B cell (primary cell): Measurements from ENCODE around the gene FUOM. TPM values are rescaled to one million over a fixed set of nuclear protein-coding genes. Genes with fewer than 3 reads are reported as not detected.

Source experiments
- ATAC-seq: fragments of 200-7000 bp; cut with Tn5 transposase; one replicate; pipeline ENCODE4 v1.10.0; 2021; ENCODE audit warnings: low read depth, mild to moderate bottlenecking, moderate number of reproducible peaks, moderate library complexity
- CTCF ChIA-PET: fragments of 350-600 bp; sonication (Branson Sonifier 250); formaldehyde crosslinking; loops from one replicate; lab custom pipeline; 2021; ENCODE audit warnings: antibody characterized with exemption, inconsistent platforms; lab: Charles Lee
- POLR2A ChIA-PET: fragments of 350-600 bp; sonication (Branson Sonifier 250); formaldehyde crosslinking; loops from one replicate; lab custom pipeline; 2021; ENCODE audit warnings: antibody characterized with exemption; lab: Charles Lee
- DNase-seq: peaks from one replicate; pipeline ENCODE4 v3.0.0; 2013
- H2AFZ ChIP-seq: 2 replicates; pipeline ENCODE4 v1.6.1; 2012; ENCODE audit warnings: mild to moderate bottlenecking, low read depth, low read length; ENCODE audit not compliant: insufficient read depth, poor library complexity, severe bottlenecking
- H3K27ac ChIP-seq, 2 donors: 1 replicate in 1 of 2; 2 replicates in 1 of 2; pipeline ENCODE4 v1.5.1; 2012 to 2013; ENCODE audit warnings: low read length in 2 of 2, mild to moderate bottlenecking in 2 of 2, moderate library complexity in 1 of 2
- H3K27me3 ChIP-seq, 4 experiments: fragments of 200-600 bp in 1 of 4; sonication (generic) in 1 of 4; replicated peaks in 1 of 4; 1 replicate in 2 of 4; 2 replicates in 2 of 4; pipeline versions ENCODE4 v1.6.1 to v1.7.0; 2013 to 2016; ENCODE audit warnings: low read length in 3 of 4, mild to moderate bottlenecking in 2 of 4, mixed read lengths in 1 of 4, moderate library complexity in 1 of 4; ENCODE audit not compliant: insufficient read depth in 4 of 4, control insufficient read depth in 3 of 4; ENCODE audit errors: control extremely low read depth in 1 of 4
- H3K36me3 ChIP-seq, 2 experiments: replicated peaks in 1 of 2; 1 replicate in 1 of 2; 2 replicates in 1 of 2; pipeline versions ENCODE4 v1.6.1 to v1.7.1; 2013; ENCODE audit warnings: low read length in 1 of 2; ENCODE audit not compliant: insufficient read depth in 2 of 2, control insufficient read depth in 1 of 2; ENCODE audit errors: control extremely low read depth in 1 of 2, extremely low read depth in 1 of 2
- H3K4me1 ChIP-seq, 2 donors: fragments of 200-600 bp in 1 of 2; sonication (generic) in 1 of 2; 1 replicate in 1 of 2; 2 replicates in 1 of 2; pipeline versions ENCODE4 v1.5.1 to v1.6.1; 2013 to 2017; ENCODE audit warnings: low read length in 2 of 2; ENCODE audit not compliant: control insufficient read depth in 2 of 2, insufficient read depth in 2 of 2
- H3K4me2 ChIP-seq: replicated peaks from 2 replicates; pipeline ENCODE3; 2012; ENCODE audit warnings: mild to moderate bottlenecking, low read depth, low read length; ENCODE audit not compliant: poor library complexity, severe bottlenecking
- H3K4me3 ChIP-seq, 5 experiments: fragments of 200-600 bp in 1 of 5; sonication (generic) in 1 of 5; 1 replicate in 3 of 5; 2 replicates in 2 of 5; pipeline versions ENCODE4 v1.5.1 to v1.7.0; 2011 to 2016; ENCODE audit warnings: low read length in 4 of 5, mild to moderate bottlenecking in 4 of 5, low read depth in 2 of 5, control low read depth in 1 of 5, moderate library complexity in 1 of 5; ENCODE audit not compliant: insufficient read depth in 1 of 5; ENCODE audit errors: control extremely low read depth in 1 of 5, extremely low read depth in 1 of 5
- H3K79me2 ChIP-seq: fragments of 200-600 bp; sonication (generic); one replicate; pipeline ENCODE4 v1.6.0; 2016; ENCODE audit warnings: low read length; ENCODE audit not compliant: control insufficient read depth, insufficient read depth
- H3K9ac ChIP-seq: fragments of 200-600 bp; sonication (generic); 2 replicates; pipeline ENCODE4 v1.6.1; 2017; ENCODE audit warnings: mild to moderate bottlenecking, low read length, moderate library complexity
- H3K9me3 ChIP-seq, 3 donors: one replicate each; pipeline versions ENCODE4 v1.6.1 to v1.7.1; 2013; ENCODE audit warnings: low read length in 2 of 3; ENCODE audit not compliant: control insufficient read depth in 2 of 3, insufficient read depth in 1 of 3; ENCODE audit errors: control extremely low read depth in 1 of 3
- H4K20me1 ChIP-seq: 2 replicates; pipeline ENCODE4 v1.6.0; 2012; ENCODE audit warnings: mild to moderate bottlenecking, low read length; ENCODE audit not compliant: insufficient read depth, control insufficient read depth, poor library complexity, severe bottlenecking
- H3K27ac Mint-ChIP-seq: one replicate; pipeline ENCODE4 v1.8.0; 2021; ENCODE audit warnings: mixed read lengths
- H3K27me3 Mint-ChIP-seq: one replicate; pipeline ENCODE4 v1.8.0; 2021; ENCODE audit warnings: mixed read lengths
- H3K4me1 Mint-ChIP-seq: one replicate; pipeline ENCODE4 v1.8.0; 2021; ENCODE audit warnings: mixed read lengths
- H3K4me3 Mint-ChIP-seq: one replicate; pipeline ENCODE4 v1.8.0; 2021; ENCODE audit warnings: mixed read lengths
- H3K9me3 Mint-ChIP-seq: one replicate; pipeline ENCODE4 v1.8.0; 2022; ENCODE audit warnings: mixed read lengths; ENCODE audit not compliant: insufficient read depth
- CTCF ChIP-seq: fragments of 200-600 bp; IDR thresholded peaks from one replicate; pipeline ENCODE4 v1.8.0; 2022; ENCODE audit warnings: antibody characterized with exemption, mild to moderate bottlenecking
- EZH2 ChIP-seq: IDR thresholded peaks from 2 replicates; pipeline ENCODE4 v1.6.1; 2012; ENCODE audit warnings: borderline replicate concordance, low read depth, mild to moderate bottlenecking, moderate library complexity, low read length; ENCODE audit not compliant: insufficient read depth, poor library complexity, severe bottlenecking
- WGBS: methylation state at CpG from one replicate; pipeline ENCODE4 v1.1.5; 2013; ENCODE audit warnings: missing lambda C conversion rate; ENCODE audit not compliant: insufficient coverage; 5-methylcytosine and 5-hydroxymethylcytosine counted together
- intact Hi-C: fragments of 100-400 bp; cut with micrococcal nuclease; formaldehyde crosslinking; loops from one replicate; pipeline ENCODE4 v1.10.0; 2022
- polyA plus RNA-seq: library from polyadenylated mRNA; depleted of rRNA; stranded (reverse); fragments of >200 nt; gene quantifications from 2 replicates; pipeline ENCODE4 v1.2.3, GENCODE V29; 2012
- total RNA-seq, 2 donors: library from RNA; stranded (reverse); fragments of 120-200 nt in 1 of 2; gene quantifications; 1 replicate in 1 of 2; 2 replicates in 1 of 2; pipeline versions ENCODE4 v1.2.3 to v1.2.4, GENCODE V29; 2013 to 2022

The FUOM gene
- total and polyA plus RNA-seq, 2 donors (not counting 1 experiment from before 2014, with no cell fraction given): 23.8 to 30.7 TPM

GRCh38 chr10:133385214-133385613 is 27.4 kb upstream of the FUOM start:
- TF ChIP-seq CTCF: no peak
- TF ChIP-seq EZH2: no peak

GRCh38 chr10:133384071-133384470 is 26.3 kb upstream of the FUOM start:
- H3K4me3 ChIP-seq: no peak overlapping the region
- POLR2A ChIA-PET: no interaction called here
- Mint-ChIP-seq H3K27ac (no peak overlapping the region), H3K4me1 (peaks cover 47% of the 10 kb centered on the region), H3K27me3 (no peaks in the 10 kb centered on the region), H3K9me3 (no peaks in the 10 kb centered on the region), H3K4me3 (no peak overlapping the region)
- no peak overlapping the region for H3K27ac ChIP-seq
- H3K27me3 ChIP-seq: no peaks in the 10 kb centered on the region
- TF ChIP-seq CTCF (no peak), EZH2 (no peak)
- CTCF ChIA-PET: no interaction called here
- H2AFZ ChIP-seq: no peak overlapping the region
- DNase-seq (no peak), ATAC-seq (no peak)
- H4K20me1 ChIP-seq: peaks cover 33% of the 10 kb centered on the region
- 87% methylated on average over 13 of the region's 13 CpGs for WGBS
- no peaks in the 10 kb centered on the region for H3K9me3 ChIP-seq
- H3K9ac ChIP-seq: no peak overlapping the region
- peaks cover 0 to 32% of the 10 kb centered on the region in 2 experiments for H3K36me3 ChIP-seq
- H3K4me1 ChIP-seq: peaks cover 37 to 40% of the 10 kb centered on the region in 2 donors
- peaks cover 58% of the 10 kb centered on the region for H3K79me2 ChIP-seq
- no peak overlapping the region for H3K4me2 ChIP-seq
- intact Hi-C loops: no loop called here

More at GRCh38 chr10:133385214-133385613, 27.4 kb upstream of the FUOM start:
- Histone ChIP-seq H3K9me3 (no peaks in the 10 kb centered on the region), H3K9ac (no peak overlapping the region), H3K4me1 (peaks cover 40 to 43% of the 10 kb centered on the region in 2 donors), H3K4me2 (no peak overlapping the region), H3K27me3 (no peaks in the 10 kb centered on the region), H3K36me3 (peaks cover 0 to 32% of the 10 kb centered on the region in 2 experiments), H3K79me2 (peaks cover 48% of the 10 kb centered on the region), H3K4me3 (no peak overlapping the region), H4K20me1 (peaks cover 25% of the 10 kb centered on the region), H3K27ac (no peak overlapping the region), H2AFZ (no peak overlapping the region)
- 75% methylated on average over 1 of the region's 2 CpGs for WGBS
- Mint-ChIP-seq H3K9me3 (no peaks in the 10 kb centered on the region), H3K4me3 (no peak overlapping the region), H3K4me1 (peaks cover 50% of the 10 kb centered on the region), H3K27me3 (no peaks in the 10 kb centered on the region), H3K27ac (no peak overlapping the region)
- ATAC-seq: no peak
- POLR2A ChIA-PET: interaction anchor here (0.9 kb wide), 1 partner anchor 12 kb away, joined by 3 read pairs; the partner anchor contains the start of gene ECHS1
- intact Hi-C loops: no loop called here
- CTCF ChIA-PET: interaction anchor here (1.0 to 1.2 kb wide), 2 partner anchors 110 to 1222 kb away, joined by 3 read pairs; no protein-coding TSS in a partner anchor
- DNase-seq: no peak
